HL-60 (cell line): ENCODE measurements around the gene ARFIP2.

Source experiments
- CTCF ChIP-seq: IDR thresholded peaks from one replicate; pipeline ENCODE4 v1.5.1; 2011; ENCODE audit warnings: low read length, control low read depth, inconsistent platforms; ENCODE audit not compliant: insufficient read depth
- GABPA ChIP-seq: IDR thresholded peaks from 2 replicates; pipeline ENCODE4 v1.6.1; 2012; ENCODE audit warnings: low read depth

- TF ChIP-seq GABPA (no peak), CTCF (no peak)
These were observed 43.1 kb downstream of the ARFIP2 start for GRCh38 chr11:6437993-6438392.
